Spinal cord (tissue), 10 donors: ENCODE data around the gene EXOSC6. TPM values are rescaled to one million over a fixed set of nuclear protein-coding genes. Genes with fewer than 3 reads are reported as not detected.
"Not testable (repeated sequence)": the region's sequence is repeated elsewhere in the genome, so short reads cannot be mapped to it uniquely, and the experiment has no call there.

Experiments used
- DNase-seq, 6 donors: peaks; one replicate each; pipeline versions ENCODE4 v3.0.0 to v3.0.0-alpha.2; 2013 to 2015; ENCODE audit warnings: low spot score in 6 of 6, low read depth in 4 of 6
- H3K27ac ChIP-seq: one replicate; pipeline ENCODE4 v1.5.1; 2013; ENCODE audit warnings: low read depth, low read length, control low read depth
- H3K27me3 ChIP-seq: one replicate; pipeline ENCODE4 v1.6.1; 2013; ENCODE audit warnings: low read length; ENCODE audit not compliant: control insufficient read depth, insufficient read depth
- H3K36me3 ChIP-seq: one replicate; pipeline ENCODE4 v1.6.1; 2013; ENCODE audit warnings: low read length; ENCODE audit not compliant: control insufficient read depth, insufficient read depth
- H3K4me1 ChIP-seq: one replicate; pipeline ENCODE4 v1.6.1; 2013; ENCODE audit warnings: low read length; ENCODE audit not compliant: control insufficient read depth, insufficient read depth
- H3K4me3 ChIP-seq: one replicate; pipeline ENCODE4 v1.5.1; 2013; ENCODE audit warnings: low read depth, low read length, control low read depth
- H3K9me3 ChIP-seq: one replicate; pipeline ENCODE4 v1.6.1; 2013; ENCODE audit warnings: low read length; ENCODE audit not compliant: control insufficient read depth, insufficient read depth
- WGBS: methylation state at CpG from one replicate; pipeline ENCODE4 v1.1.5; 2013; ENCODE audit warnings: missing lambda C conversion rate; ENCODE audit not compliant: insufficient coverage; 5-methylcytosine and 5-hydroxymethylcytosine counted together
- polyA plus RNA-seq, 2 donors: library from polyadenylated mRNA; unstranded; fragments of 120-200 nt; gene quantifications; one replicate each; pipeline ENCODE4 v1.2.1, GENCODE V29; 2013; ENCODE audit not compliant: insufficient read length in 2 of 2
- total RNA-seq, 2 donors: library from RNA; depleted of rRNA in 1 of 2; stranded (reverse); fragments of 120-200 nt in 1 of 2; fragments of >200 nt in 1 of 2; gene quantifications; one replicate each; pipeline versions ENCODE4 v1.2.3 to v1.2.4, GENCODE V29; 2013 to 2014
- donor health status: healthy.

EXOSC6 gene
- total and polyA plus RNA-seq, 4 donors = 26.5 to 58.0 (median 28.8) TPM

GRCh38 chr16:70287304-70287971, 35.7 kb upstream of the EXOSC6 start:
- DNase-seq, H3K4me3 ChIP-seq: not testable (repeated sequence)
- 97% methylated on average over 15 of the region's 17 CpGs for WGBS

GRCh38 chr16:70276392-70276791, 24.7 kb upstream of the EXOSC6 start:
- no peaks in the 10 kb centered on the region for H3K27me3 ChIP-seq
- no peaks in the 10 kb centered on the region for H3K4me1 ChIP-seq
- H3K4me3 ChIP-seq = no peak overlapping the region
- DNase-seq = peak in 1 of 6 donors; percentile 55
- H3K9me3 ChIP-seq = no peaks in the 10 kb centered on the region
- 100% methylated on average over 1 of the region's 1 CpG for WGBS
- H3K36me3 ChIP-seq = peaks cover 87% of the 10 kb centered on the region
- no peak overlapping the region for H3K27ac ChIP-seq

More at GRCh38 chr16:70287304-70287971, 35.7 kb upstream of the EXOSC6 start:
- Histone ChIP-seq H3K36me3 (peaks cover 35% of the 10 kb centered on the region), H3K4me1 (peaks cover 22% of the 10 kb centered on the region)
- H3K27me3 ChIP-seq, H3K27ac ChIP-seq, H3K9me3 ChIP-seq: not testable (repeated sequence)

- no peaks in the 10 kb centered on the region for H3K4me1 ChIP-seq
- no peaks in the 10 kb centered on the region for H3K9me3 ChIP-seq
- H3K27ac ChIP-seq = no peak overlapping the region
- WGBS = 100% methylated on average over 7 of the region's 10 CpGs
- no peak for DNase-seq
- no peaks in the 10 kb centered on the region for H3K27me3 ChIP-seq
- H3K4me3 ChIP-seq = no peak overlapping the region
- H3K36me3 ChIP-seq = peaks cover 87% of the 10 kb centered on the region
These were observed 20.0 kb upstream of the EXOSC6 start for GRCh38 chr16:70271696-70272095.

GRCh38 chr16:70270176-70270575, 18.4 kb upstream of the EXOSC6 start:
- no peak overlapping the region for H3K4me3 ChIP-seq
- H3K27me3 ChIP-seq = no peaks in the 10 kb centered on the region
- H3K4me1 ChIP-seq = no peaks in the 10 kb centered on the region
- H3K9me3 ChIP-seq = no peaks in the 10 kb centered on the region
- H3K36me3 ChIP-seq = peaks cover 89% of the 10 kb centered on the region
- 100% methylated on average over 2 of the region's 3 CpGs for WGBS
- H3K27ac ChIP-seq = no peak overlapping the region
- DNase-seq = peak in 1 of 6 donors; percentile 3

GRCh38 chr16:70269471-70269870, 17.7 kb upstream of the EXOSC6 start:
- Histone ChIP-seq H3K4me3 (no peak overlapping the region), H3K36me3 (peaks cover 91% of the 10 kb centered on the region), H3K27me3 (no peaks in the 10 kb centered on the region), H3K9me3 (no peaks in the 10 kb centered on the region), H3K4me1 (no peaks in the 10 kb centered on the region), H3K27ac (no peak overlapping the region)
- 97% methylated on average over 10 of the region's 12 CpGs for WGBS
- DNase-seq = no peak

GRCh38 chr16:70267922-70268321, 16.2 kb upstream of the EXOSC6 start:
- 91% methylated on average over 8 of the region's 10 CpGs for WGBS
- not testable (repeated sequence) for H3K4me1 ChIP-seq, H3K4me3 ChIP-seq, DNase-seq, H3K27ac ChIP-seq, H3K27me3 ChIP-seq, H3K9me3 ChIP-seq
- peaks cover 94% of the 10 kb centered on the region for H3K36me3 ChIP-seq

- WGBS = 67% methylated on average over 3 of the region's 6 CpGs
- H3K4me1 ChIP-seq = no peaks in the 10 kb centered on the region
- no peak overlapping the region for H3K4me3 ChIP-seq
- no peaks in the 10 kb centered on the region for H3K9me3 ChIP-seq
- peak in 2 of 6 donors; percentile 33 to 53 for DNase-seq
- H3K27ac ChIP-seq = no peak overlapping the region
- peaks cover 94% of the 10 kb centered on the region for H3K36me3 ChIP-seq
- H3K27me3 ChIP-seq = no peaks in the 10 kb centered on the region
These were observed 15.8 kb upstream of the EXOSC6 start for GRCh38 chr16:70267516-70267915.

GRCh38 chr16:70259903-70260302, 8.2 kb upstream of the EXOSC6 start:
- H3K27me3 ChIP-seq, DNase-seq, H3K4me3 ChIP-seq, H3K9me3 ChIP-seq, H3K4me1 ChIP-seq, H3K27ac ChIP-seq: not testable (repeated sequence)
- H3K36me3 ChIP-seq = peaks cover 98% of the 10 kb centered on the region
- 93% methylated on average over 5 of the region's 6 CpGs for WGBS

GRCh38 chr16:70258946-70259345, 7.2 kb upstream of the EXOSC6 start:
- Histone ChIP-seq H3K27ac (no peak overlapping the region), H3K36me3 (peaks cover 98% of the 10 kb centered on the region), H3K9me3 (no peaks in the 10 kb centered on the region), H3K4me3 (no peak overlapping the region), H3K27me3 (no peaks in the 10 kb centered on the region), H3K4me1 (no peaks in the 10 kb centered on the region)
- no peak for DNase-seq
- WGBS = 97% methylated on average over 8 of the region's 10 CpGs

- Histone ChIP-seq H3K9me3 (no peaks in the 10 kb centered on the region), H3K27me3 (no peaks in the 10 kb centered on the region), H3K4me3 (no peak overlapping the region), H3K27ac (no peak overlapping the region), H3K4me1 (no peaks in the 10 kb centered on the region), H3K36me3 (peaks cover 98% of the 10 kb centered on the region)
- 96% methylated on average over 11 of the region's 14 CpGs for WGBS
- DNase-seq = no peak
These were observed 6.3 kb upstream of the EXOSC6 start for GRCh38 chr16:70258065-70258464.
